OCI-LY3 (cell line): ENCODE measurements around the gene EXOC3L2.

ENCODE experiments used
- CTCF ChIP-seq: fragments of 200-600, 300-600 bp; sonication (generic); IDR thresholded peaks from 2 replicates; pipeline ENCODE4 v1.5.1; 2014; ENCODE audit warnings: antibody characterized with exemption, low read length, low read depth
- EZH2phosphoT487 ChIP-seq: fragments of 200-600 bp; shearing (Covaris generic); IDR thresholded peaks from 2 replicates; pipeline ENCODE4 v1.6.1; 2018; ENCODE audit warnings: antibody characterized with exemption, mixed run types, low read depth

GRCh38 chr19:45177817-45178261 is 67.4 kb downstream of the EXOC3L2 start, which contains the start of gene TRAPPC6A:
- TF ChIP-seq CTCF (no peak), EZH2phosphoT487 (no peak)
